Adipocyte (in vitro differentiated cells): ENCODE measurements around the gene OLA1.
A peak's percentile ranks its signal among the peaks of the same experiment; 100 is the strongest.

Experiments used
- DNase-seq: peaks from one replicate; pipeline ENCODE4 v3.0.0-alpha.2; 2015; ENCODE audit warnings: low read depth
- H3K27me3 ChIP-seq: replicated peaks from 2 replicates; pipeline ENCODE4 v1.7.0; 2013; ENCODE audit warnings: mild to moderate bottlenecking, low read length, moderate library complexity; ENCODE audit not compliant: control insufficient read depth, insufficient read depth
- H3K36me3 ChIP-seq: 2 replicates; pipeline ENCODE4 v1.7.0; 2013; ENCODE audit warnings: low read length, mild to moderate bottlenecking, moderate library complexity; ENCODE audit not compliant: control insufficient read depth, insufficient read depth, severe bottlenecking
- H3K4me1 ChIP-seq: 2 replicates; pipeline ENCODE4 v1.7.0; 2013; ENCODE audit warnings: mild to moderate bottlenecking, low read length, moderate library complexity; ENCODE audit not compliant: control insufficient read depth, insufficient read depth
- H3K4me3 ChIP-seq: 2 replicates; pipeline ENCODE4 v1.7.0; 2013; ENCODE audit warnings: mild to moderate bottlenecking, low read length, moderate library complexity
- H3K9ac ChIP-seq: 2 replicates; pipeline ENCODE4 v1.7.0; 2013; ENCODE audit warnings: mild to moderate bottlenecking, low read length, moderate library complexity
- H3K9me3 ChIP-seq: 2 replicates; pipeline ENCODE4 v1.7.0; 2013; ENCODE audit warnings: mild to moderate bottlenecking, low read length, moderate library complexity; ENCODE audit not compliant: control insufficient read depth

Gene OLA1

DNA sequence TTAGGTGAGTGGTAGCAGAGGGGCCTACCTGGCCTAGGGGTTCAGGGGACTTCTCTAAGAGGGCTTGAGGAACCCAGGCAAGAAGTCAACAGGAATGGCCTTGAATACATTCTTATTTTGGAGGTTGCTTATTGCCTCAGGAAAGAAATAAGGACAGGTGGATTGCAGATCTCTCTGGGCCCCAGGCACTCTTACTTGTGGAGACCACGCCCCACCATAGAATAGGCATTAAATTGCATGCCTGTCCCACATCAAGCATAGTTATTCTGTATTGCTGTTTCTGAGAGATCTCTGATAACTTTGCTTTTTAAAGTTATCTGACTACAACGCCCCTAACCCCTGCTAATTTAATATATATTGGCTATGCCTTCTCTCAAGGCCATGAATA, 215.2 kb downstream of the OLA1 start:
- H3K36me3 ChIP-seq, result no peaks in the 10 kb centered on the region
- no peak for DNase-seq
- no peaks in the 10 kb centered on the region for H3K9me3 ChIP-seq
- no peaks in the 10 kb centered on the region for H3K27me3 ChIP-seq
- H3K9ac ChIP-seq, result no peak overlapping the region
- H3K4me3 ChIP-seq, result no peak overlapping the region
- peaks cover 38% of the 10 kb centered on the region for H3K4me1 ChIP-seq

DNA sequence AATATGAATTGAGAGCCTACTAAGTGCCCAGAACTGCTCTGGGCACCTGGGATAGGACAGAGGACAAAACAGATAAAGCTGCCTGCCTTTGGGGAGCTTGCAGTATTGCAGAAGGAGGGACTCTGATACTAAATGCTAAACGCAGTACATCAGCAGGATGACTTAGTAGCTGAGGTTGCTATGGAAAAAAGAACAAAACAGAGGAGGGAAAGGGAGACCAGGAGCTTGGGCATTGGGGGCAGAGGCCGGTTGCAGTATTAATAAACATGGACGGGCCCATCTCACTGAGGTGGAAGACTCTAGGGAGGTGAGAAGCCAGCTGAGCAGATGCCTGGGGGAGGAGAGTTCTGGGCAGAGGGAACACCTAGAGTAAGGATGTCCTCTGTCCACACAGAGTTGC, 217.1 kb downstream of the OLA1 start:
- Histone ChIP-seq H3K4me1 (peaks cover 28% of the 10 kb centered on the region), H3K4me3 (no peak overlapping the region), H3K27me3 (no peaks in the 10 kb centered on the region), H3K9ac (no peak overlapping the region), H3K9me3 (no peaks in the 10 kb centered on the region), H3K36me3 (no peaks in the 10 kb centered on the region)
- no peak for DNase-seq

DNA sequence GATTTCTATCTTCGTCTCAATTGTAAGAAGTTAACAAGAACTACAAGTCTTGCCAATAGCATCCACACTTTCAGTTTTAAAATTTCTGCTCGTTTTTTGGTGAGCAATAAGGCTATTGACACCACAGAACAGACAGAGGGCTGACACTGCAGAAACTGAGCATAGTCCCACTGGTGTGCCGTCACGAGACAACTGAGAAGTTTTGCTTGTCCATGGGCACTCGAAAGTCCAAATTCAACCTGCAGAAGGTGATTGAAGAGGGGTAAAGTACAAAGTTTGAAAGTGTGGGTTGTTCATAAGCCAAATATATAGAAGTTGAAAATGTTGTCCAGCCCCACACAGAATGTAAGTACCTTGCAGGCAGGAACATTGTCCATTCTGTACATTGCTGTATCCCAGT, 219.4 kb downstream of the OLA1 start:
- H3K4me3 ChIP-seq, result no peak overlapping the region
- peak overlapping the region; percentile 9 for H3K9ac ChIP-seq
- H3K27me3 ChIP-seq, result no peaks in the 10 kb centered on the region
- peaks cover 38% of the 10 kb centered on the region for H3K4me1 ChIP-seq
- no peak for DNase-seq
- H3K9me3 ChIP-seq, result no peaks in the 10 kb centered on the region
- no peaks in the 10 kb centered on the region for H3K36me3 ChIP-seq

DNA sequence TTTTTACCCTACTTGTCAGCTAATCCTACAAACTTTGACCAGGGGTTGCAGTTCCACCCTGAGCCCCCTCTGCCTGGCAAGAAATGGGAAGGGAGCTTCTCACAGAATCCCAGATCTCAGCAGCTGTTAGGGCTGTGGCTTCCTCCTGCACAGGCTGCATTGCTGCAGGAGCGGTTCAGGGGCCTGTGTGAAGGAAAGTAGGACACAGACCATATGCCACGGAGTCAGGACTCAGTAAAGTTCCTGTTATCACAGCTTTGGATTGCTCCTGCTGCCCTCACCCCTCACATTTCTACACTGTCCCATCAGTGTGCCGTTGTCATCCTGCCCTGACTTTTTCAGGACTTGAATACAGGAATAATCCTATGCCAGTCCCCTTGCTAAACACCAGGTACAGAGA, 220.4 kb downstream of the OLA1 start:
- no peaks in the 10 kb centered on the region for H3K27me3 ChIP-seq
- H3K36me3 ChIP-seq, result no peaks in the 10 kb centered on the region
- H3K9ac ChIP-seq, result no peak overlapping the region
- H3K4me1 ChIP-seq, result peaks cover 46% of the 10 kb centered on the region
- no peak overlapping the region for H3K4me3 ChIP-seq
- H3K9me3 ChIP-seq, result no peaks in the 10 kb centered on the region
- no peak for DNase-seq

DNA sequence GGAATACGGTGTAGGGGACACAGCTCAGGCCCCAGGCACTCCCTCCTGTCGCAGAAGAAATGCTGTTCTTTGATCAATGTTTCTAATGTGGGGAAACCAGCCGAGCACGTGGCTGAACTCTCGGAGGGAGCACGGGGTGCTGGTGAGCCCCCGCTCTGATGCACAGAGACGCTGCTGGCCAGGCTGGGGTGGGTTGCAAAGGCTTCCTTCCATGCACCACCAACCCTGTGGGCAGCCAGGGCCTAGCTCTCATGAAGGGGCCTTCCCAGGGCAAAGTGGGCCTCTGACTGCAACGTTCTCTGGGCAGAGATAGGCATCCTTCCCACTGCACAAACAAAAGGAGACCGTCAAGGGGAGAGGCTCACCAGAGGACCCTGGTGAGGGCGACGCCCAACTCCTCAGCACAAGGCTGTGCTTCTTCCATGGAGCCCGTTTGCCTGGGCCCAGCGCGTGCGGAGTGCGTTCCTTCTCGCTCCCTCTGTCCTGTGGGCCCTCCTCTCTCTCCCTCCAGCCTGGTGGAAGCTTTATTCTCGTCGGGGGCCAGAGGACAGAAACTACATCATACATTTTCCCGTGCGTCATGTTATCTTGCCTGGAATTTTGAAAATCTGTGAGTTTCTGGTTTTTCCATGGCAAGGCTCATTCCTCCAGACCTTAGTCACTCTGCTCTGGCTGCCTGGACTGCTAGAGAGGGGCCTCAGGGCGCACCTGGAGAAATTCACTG, 222.0 kb downstream of the OLA1 start:
- no peaks in the 10 kb centered on the region for H3K9me3 ChIP-seq
- peak overlapping the region; percentile 85 for H3K9ac ChIP-seq
- H3K27me3 ChIP-seq, result no peaks in the 10 kb centered on the region
- H3K36me3 ChIP-seq, result no peaks in the 10 kb centered on the region
- H3K4me3 ChIP-seq, result peak overlapping the region; percentile 74
- peaks cover 39% of the 10 kb centered on the region for H3K4me1 ChIP-seq
- DNase-seq, result peak; percentile 59

DNA sequence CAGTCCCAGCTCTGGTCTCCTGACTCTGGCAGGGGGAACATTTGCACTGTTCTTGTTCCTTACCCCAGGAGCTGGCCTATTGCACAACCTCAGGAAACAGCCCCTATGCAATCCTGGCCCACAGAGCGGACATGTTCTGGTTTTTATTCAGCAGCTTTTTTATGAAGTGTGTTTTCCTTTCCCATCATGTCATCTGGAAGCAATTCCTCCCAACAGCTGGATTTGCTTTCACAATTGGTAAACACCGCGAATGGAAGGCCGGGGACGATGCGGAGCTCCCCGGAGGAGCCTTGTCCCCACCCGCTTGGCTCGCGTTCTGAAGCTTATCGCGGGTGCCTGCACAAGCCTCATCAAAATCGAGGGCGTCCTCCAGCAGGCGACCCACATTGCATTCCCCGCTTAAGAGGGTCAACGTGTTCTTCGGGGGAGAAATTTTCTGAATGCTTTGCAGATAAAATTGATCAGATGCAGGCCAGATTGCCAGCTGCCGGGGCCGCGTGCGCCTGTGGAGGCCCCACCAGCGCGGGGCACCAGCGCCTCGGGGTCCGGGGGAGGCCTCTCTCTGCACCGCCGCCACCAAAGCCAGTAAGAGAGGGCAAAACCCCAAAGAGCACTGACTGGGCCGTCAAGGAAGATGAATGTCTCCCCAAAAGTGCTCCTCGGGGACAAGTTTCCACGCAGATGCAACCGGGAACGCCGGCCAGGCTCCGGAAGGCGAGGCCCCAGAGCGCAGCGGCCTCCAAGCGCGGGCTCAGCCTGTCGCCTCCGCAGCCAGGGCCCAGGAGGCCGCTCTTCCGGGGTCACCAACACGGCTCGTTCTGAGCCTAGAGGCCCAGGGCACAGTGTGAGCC, 222.8 kb downstream of the OLA1 start:
- H3K36me3 ChIP-seq, result no peaks in the 10 kb centered on the region
- peaks cover 39% of the 10 kb centered on the region for H3K4me1 ChIP-seq
- peak overlapping the region; percentile 85 for H3K9ac ChIP-seq
- peak; percentile 96 for DNase-seq
- H3K4me3 ChIP-seq, result peak overlapping the region; percentile 74
- no peaks in the 10 kb centered on the region for H3K27me3 ChIP-seq
- H3K9me3 ChIP-seq, result no peaks in the 10 kb centered on the region

DNA sequence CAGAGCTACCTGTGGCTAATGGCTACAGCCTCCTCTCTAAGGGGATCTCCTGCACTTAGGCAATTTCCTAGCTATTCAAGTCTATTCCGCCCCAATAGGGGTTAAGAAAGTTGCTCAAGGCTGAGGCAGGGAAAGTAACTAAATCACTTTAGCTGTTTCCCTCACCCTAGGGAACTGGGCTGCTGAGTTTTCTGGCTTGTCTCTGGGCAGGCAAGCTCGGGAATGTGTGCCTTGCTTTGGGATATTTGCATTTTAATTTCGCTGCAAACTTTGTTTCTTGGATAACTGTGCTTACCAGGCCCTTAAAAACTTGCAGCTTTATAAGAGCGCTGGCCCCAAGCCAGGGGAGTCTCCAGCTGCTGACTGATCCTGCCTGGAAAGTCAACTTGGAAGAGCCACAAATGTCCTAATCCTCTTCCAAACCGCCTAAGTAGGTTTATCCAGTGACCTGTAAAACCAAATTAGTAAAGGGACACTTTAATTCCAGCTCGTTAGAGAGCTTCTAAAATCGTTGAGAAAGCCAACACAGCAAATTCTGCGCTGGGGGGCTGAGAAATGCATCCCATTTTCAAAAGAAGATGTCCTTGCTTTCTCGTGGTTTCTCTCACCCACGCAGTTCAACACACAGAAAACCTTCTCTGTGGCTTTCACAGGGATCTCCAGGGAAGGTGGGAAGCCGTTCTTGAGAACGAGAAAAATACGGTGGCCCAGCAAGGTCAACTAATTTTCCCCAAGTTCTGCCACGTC, 223.6 kb downstream of the OLA1 start:
- no peaks in the 10 kb centered on the region for H3K36me3 ChIP-seq
- H3K9me3 ChIP-seq, result no peaks in the 10 kb centered on the region
- peak; percentile 85 for DNase-seq
- H3K9ac ChIP-seq, result peak overlapping the region; percentile 85
- peak overlapping the region; percentile 74 for H3K4me3 ChIP-seq
- H3K27me3 ChIP-seq, result no peaks in the 10 kb centered on the region
- H3K4me1 ChIP-seq, result peaks cover 39% of the 10 kb centered on the region

DNA sequence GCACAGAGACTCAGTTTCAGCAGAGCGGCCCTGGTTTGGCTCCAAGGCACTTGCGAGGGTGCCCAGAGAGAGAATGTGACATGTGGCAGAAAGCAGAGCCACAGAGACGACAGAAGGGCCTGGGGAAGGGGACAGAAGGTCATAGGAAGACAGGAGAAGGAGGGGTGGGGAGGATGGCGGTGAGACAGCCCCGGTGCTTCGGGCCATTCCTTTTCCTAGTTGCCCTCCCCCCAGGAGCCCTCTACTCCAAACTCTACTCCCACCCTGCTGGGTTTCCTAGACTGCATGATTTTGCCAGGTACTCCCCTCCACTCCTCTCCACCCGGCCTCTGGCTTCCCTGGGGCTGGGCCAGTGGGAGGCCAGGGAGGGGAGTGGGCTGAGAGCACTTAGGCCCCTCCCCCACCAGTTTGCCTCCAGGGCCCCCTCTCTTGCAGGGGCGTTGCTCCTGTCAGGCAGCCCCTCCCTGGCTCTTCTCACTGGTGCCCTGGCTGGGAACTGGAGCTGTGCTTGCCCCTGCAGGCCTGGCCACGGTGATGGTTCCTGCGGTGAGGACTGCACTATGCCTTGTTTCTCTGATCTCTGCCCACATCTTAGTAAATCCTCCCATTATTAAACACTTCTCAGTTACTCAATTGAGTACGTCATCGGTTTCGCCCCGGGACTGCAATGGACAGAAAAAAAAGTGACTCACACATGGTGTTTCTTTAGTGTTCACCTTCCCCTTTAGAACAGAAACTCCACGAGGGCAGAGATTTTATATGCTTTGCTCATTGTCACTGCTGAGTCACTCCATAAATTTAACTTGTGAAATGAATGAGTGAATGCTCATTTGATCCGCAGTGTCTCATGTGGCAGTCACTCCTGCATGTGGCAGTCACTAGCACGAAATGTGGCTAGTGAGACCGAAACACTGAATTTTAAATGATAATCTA, 224.5 kb downstream of the OLA1 start:
- H3K9me3 ChIP-seq, result no peaks in the 10 kb centered on the region
- H3K4me3 ChIP-seq, result peak overlapping the region; percentile 74
- DNase-seq, result peak; percentile 74
- H3K36me3 ChIP-seq, result no peaks in the 10 kb centered on the region
- peaks cover 38% of the 10 kb centered on the region for H3K4me1 ChIP-seq
- no peaks in the 10 kb centered on the region for H3K27me3 ChIP-seq
- peak overlapping the region; percentile 85 for H3K9ac ChIP-seq
